Thyroid gland (tissue), 4 donors: ENCODE data around the gene PRKCQ.

Experiments used
- POLR2A ChIP-seq, 2 donors: fragments of 450-650 bp; IDR thresholded peaks; one replicate each; pipeline ENCODE4 v1.6.1; 2017; ENCODE audit warnings: antibody characterized with exemption in 2 of 2, mild to moderate bottlenecking in 2 of 2, moderate library complexity in 1 of 2
- TF ChIP-seq, protein P1 (sequence below), 6 experiments: fragments of 200-600 bp in 3 of 6; fragments of 450-650 bp in 3 of 6; sonication (generic) in 3 of 6; IDR thresholded peaks; one replicate each; pipeline ENCODE4 v1.5.1; 2016 to 2019; ENCODE audit warnings: antibody characterized with exemption in 6 of 6, mild to moderate bottlenecking in 2 of 6, inconsistent platforms in 1 of 6, moderate library complexity in 1 of 6

DNA sequence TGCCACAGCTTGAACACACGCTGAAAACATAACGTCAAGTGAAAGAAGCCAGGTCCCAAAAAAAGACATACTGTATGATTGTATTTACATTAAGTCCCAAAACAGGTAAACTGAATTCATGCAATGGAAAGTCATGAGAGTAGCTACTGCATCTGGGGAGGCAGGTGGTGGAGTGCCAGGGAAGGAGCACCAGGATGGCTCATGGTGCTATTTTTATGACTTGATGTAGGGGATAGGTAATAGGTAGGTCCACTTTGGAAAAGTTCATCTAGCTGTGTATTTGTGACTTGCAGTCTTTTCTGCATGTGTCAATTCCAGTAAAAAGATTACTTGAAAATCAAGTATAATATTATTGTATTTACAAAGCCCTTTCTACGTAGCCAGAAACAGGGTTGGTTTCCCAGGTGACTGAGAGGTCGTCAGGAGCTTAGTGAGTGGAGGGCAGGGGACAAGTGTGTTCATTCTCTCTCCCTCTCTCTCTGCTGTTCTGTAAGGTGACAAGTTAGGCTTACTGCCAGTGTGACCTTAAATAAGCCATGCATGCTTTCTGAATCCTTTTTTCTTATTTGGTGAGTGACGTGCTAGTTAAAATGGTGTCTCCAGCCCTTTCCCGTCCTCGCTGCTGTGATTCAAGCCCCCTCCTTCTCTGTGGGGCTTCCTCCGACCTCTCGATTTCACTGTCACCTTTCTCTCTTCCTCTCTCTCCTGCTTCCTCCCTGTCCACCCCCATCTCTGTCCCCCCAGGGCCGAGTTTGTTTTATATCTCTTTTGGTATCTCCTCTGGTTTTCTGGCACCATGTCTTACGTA is 9.4 kb upstream of the PRKCQ start:
- TF ChIP-seq, protein P1, sequence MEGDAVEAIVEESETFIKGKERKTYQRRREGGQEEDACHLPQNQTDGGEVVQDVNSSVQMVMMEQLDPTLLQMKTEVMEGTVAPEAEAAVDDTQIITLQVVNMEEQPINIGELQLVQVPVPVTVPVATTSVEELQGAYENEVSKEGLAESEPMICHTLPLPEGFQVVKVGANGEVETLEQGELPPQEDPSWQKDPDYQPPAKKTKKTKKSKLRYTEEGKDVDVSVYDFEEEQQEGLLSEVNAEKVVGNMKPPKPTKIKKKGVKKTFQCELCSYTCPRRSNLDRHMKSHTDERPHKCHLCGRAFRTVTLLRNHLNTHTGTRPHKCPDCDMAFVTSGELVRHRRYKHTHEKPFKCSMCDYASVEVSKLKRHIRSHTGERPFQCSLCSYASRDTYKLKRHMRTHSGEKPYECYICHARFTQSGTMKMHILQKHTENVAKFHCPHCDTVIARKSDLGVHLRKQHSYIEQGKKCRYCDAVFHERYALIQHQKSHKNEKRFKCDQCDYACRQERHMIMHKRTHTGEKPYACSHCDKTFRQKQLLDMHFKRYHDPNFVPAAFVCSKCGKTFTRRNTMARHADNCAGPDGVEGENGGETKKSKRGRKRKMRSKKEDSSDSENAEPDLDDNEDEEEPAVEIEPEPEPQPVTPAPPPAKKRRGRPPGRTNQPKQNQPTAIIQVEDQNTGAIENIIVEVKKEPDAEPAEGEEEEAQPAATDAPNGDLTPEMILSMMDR (IDR thresholded peaks at IDR 0.05) = no peak
- no peak for TF ChIP-seq POLR2A (IDR thresholded peaks at IDR 0.05)
